ENCODE measurements around the gene TRAF3. TPM values are rescaled to one million over a fixed set of nuclear protein-coding genes. Genes with fewer than 3 reads are reported as not detected.

The TRAF3 gene
- total RNA-seq, 1 donor from 2014 or later: 17.0 TPM

DNA sequence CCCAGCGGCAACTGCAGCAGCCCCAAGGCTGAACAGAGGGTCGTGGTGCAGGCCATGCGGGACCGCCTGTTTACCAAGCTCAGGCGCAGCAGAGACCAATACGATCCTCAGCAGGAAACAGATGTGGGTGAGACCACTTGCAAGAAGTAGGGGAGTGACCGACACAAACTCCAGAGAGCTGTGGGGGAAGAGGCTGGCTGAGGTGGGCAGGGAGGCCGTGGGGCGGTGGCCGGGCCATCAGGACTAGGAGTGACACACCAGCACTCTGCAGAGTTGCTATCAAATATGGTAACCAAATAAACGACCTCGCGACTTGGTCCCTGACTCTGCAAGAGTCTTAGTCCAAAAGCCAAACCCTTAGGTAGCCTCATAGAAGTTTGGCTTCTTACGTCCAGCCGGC, 175.9 kb downstream of the TRAF3 start:
- DNase-seq (ENCODE audit: low spot score): no peak

DNA sequence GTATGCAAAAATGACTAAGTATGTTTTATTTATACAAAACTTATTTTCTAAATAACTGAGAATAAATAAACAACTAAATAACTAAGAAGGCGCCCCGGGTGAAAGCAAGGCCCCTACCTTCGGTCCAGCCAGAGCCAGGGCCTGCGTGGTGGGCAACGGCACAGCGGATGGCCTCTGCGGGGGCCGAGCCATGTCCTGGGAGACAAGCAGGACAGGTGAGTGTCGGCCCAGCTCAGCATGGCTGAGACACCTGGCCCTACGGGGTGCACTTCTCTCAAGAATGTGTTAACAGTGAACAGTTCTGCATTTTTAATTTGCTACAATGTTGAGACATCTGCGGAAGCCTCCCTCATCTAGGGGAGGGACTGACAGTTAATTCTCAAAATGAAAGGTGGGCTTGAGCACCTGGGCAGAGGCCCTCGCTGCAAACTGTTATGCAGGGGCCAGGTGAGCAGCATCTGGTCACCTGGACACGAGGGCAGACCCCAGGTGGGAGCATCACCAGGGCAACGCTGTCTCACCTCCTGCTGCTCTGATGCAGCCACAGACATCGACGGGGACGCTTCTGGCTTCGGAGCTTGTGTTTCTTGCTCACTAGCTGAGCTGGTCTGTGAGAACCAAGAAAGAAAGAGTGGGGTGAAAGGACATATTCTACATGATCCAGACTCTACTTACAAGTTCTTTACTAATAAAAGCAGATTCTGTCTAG, 177.0 kb downstream of the TRAF3 start:
- no peak for DNase-seq (ENCODE audit: low spot score)

DNA sequence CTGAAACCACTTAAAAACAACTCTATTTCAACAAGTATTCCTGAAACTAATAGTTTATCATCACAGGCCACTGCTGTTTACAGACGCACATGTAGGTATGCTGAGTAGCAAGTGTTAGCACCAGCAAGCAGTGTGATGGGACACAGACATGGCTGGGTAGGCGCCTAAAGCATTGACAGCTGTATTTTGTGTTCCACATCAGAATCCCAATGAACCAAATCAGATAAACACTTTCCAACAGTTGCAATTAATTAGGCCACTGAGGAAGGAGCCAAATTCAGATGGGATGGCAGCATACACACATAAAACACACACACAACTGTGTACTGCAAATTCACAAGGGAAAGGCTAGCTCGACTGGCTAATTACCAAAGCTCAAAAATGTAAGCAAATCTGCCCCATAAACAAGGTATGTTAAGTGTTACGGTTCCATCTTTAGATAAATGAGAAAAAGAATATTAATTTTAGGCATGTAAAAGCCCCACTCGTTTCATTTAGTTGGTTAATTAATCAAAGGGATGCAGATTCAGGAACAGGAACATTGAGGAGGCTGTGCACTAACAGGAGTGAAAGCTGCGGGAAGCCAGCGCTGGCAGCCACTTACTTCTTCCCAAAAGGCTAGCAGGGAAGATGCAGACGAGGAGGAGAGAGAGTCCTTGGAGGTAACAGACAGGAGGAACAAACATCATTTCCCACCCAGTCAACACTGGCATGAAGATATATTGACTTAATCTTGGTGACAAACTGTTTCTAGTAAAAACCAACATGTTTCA, 178.6 kb downstream of the TRAF3 start:
- DNase-seq (ENCODE audit: low spot score): no peak

DNA sequence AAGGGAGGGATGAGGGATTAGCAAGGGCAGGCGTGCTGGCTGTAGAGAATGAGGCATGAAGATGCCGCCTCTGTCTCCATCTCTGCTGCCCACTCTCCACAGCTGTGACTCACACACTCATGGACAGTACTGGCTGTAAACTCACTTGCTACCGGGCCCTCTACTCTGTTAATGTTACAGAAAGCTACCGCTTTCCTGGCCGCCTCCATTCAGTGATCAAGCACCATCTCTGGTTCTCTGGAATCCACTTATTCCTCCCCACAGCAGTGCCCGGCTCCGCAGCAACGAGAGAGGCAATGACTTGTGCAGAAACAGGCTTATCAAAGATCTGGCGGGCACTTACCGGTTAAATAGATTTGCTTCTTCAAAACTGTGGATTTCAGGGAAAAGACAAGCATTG, 180.0 kb downstream of the TRAF3 start:
- DNase-seq (ENCODE audit: low spot score): no peak

DNA sequence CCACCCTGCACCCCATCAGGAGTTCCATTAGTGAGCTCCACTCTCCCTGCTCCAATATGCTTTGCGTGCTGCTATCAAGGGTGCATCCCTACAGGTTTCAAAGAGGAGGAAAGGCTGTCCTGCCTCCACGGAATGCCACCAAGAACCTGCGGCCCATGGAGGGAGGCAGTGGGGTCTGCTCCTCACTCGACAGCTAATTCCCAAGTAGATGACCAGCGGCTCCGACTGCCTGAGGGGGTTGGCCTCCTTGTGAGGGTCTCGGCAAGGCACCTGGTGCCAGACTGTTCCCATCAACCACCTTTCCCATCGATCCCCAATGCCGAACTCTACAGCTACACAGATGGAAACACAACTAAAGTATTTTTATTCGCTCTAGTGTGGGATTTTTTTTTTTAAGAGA, 181.2 kb downstream of the TRAF3 start:
- no peak for DNase-seq (ENCODE audit: low spot score)

Other genes with a start within 250 kb of the TRAF3 start
- 28.5 TPM for gene RCOR1, start 184.8 kb upstream of the TRAF3 start, total RNA-seq
- gene AMN, start 145.2 kb downstream of the TRAF3 start, total RNA-seq: 204 TPM

Measured in mucosa of gallbladder (tissue), 1 donor.